Measurements from ENCODE around the gene TP53.

DNA sequence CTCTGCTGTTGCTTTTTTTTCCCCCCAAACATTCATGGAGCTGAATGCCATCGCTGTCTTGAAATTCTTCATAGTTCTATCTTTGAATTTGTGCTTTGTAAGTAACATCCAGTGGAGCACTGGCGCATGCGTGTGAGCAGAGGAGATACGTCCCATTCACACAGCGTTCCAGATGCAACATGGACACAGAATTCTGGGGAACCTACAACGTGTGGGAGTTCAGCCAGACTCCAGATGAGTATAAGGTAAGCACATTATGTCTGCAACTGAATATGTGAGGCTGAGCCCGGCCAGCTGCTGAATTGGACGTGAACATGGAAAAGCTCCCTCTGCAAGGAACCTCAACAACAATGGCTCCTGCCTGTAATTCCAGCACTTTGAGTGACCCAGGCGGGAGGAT, 40.8 kb downstream of the TP53 start:
- TF ChIP-seq POLR2AphosphoS5 (IDR thresholded peaks at IDR 0.05; ENCODE audit: low read depth, low read length) (no peak), SPI1 (IDR thresholded peaks at IDR 0.05; ENCODE audit: low read depth, low read length) (no peak), TAF1 (IDR thresholded peaks at IDR 0.05; ENCODE audit: low read depth, low read length) (no peak), POLR2A (IDR thresholded peaks at IDR 0.05; ENCODE audit: low read depth, low read length) (no peak), POU2F2 (IDR thresholded peaks at IDR 0.05; ENCODE audit: low read depth, low read length) (no peak), PAX5 (IDR thresholded peaks at IDR 0.05; ENCODE audit: insufficient read depth, low read length, severe bottlenecking) (no peak)
